ENCODE results near the gene SLC6A2. TPM values are rescaled to one million over a fixed set of nuclear protein-coding genes. Genes with fewer than 3 reads are reported as not detected.

The SLC6A2 gene
- total and polyA plus RNA-seq, 4 experiments from 2014 or later = not detected

DNA sequence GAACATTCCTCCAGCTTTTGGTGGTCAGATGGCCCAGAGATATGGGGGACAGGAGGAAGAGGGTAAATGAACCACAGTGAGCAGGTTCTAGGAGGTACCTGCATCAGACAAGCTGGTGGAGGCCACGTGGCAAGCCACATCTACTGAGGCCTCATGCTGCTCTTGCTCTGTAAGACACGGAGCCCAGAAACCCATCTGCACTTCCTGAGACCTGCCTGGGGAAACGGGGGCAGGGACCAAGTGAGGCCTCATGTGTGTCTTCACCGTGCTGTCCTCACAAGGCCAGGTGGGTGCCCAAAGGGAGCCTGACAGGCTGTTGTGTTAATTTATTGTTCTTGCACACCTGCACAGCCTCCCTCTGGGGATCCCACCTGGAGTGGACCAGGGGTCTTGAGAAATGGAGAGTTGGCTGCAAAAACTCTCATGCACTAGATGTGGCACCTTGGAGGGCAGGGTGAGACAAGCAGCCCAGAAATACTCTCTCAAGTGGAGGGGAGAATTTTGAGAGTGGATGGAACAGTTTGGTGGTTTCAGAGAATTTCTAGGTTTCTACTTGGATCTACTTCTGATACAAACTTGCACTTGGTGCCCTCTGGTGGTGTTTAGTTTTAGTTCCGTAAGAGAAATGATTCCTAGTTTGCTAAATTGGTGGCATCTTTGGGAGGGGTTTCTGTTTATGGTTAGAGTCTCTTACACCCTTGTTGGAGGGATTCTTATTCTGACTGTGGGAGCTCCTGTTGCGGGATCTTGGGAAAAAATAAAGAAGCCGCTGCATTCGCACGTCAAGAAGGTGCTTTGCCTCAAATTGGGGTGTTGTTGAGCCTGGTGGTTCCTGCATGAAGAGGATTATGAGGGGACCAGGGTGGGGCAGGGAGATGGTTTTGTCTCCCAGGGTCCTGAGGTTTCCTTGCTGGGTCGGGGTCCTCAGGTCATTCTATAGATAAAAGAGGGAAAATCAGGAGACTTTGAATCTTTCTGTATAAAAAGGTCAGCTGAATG is 47.5 kb downstream of the SLC6A2 start:
- H3K27ac Mint-ChIP-seq = peak overlapping the region in 1 of 7 donors; percentile 57

DNA sequence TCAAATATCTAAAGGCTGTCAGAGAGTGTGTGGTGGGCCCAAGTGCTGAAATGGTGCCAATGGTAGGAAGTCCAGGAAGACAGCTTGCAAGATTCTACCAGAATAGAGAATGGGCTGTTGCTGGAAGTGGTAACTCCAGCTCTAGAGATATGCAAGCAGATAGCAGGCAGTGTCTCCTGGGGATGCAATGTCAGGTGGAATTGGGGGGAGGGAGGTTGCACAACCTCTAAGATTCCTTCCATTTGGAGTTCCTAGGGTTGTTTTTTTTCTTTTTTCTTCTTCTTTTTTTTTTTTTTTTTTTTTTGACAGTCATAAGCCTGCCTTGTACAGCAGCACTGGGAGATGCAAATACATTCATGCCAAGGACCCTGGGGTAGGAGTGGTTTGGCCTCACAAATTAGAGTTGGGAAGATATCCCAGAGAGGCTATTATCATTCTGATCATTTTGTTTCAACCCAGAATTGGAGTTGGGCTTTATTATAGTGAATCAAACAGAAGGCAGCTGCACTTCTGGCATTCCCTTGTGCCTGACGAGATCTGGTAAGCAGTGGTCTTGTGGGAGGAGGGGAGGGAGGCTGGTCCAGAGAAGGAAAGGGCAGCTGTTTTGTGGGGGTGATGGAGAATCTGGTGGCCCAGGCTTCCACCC is 51.1 kb downstream of the SLC6A2 start:
- H3K27me3 ChIP-seq (ENCODE audit: insufficient read depth, low read length) = no peaks in the 10 kb centered on the region
- Mint-ChIP-seq H3K27me3 (peaks cover 6 to 15% of the 10 kb centered on the region in 2 donors), H3K27ac (no peak overlapping the region), H3K4me3 (no peak overlapping the region), H3K9me3 (no peaks in the 10 kb centered on the region), H3K36me3 (no peaks in the 10 kb centered on the region), H3K4me1 (peaks cover 0 to 10% (median 2%) of the 10 kb centered on the region in 4 donors)
- no peak overlapping the region for H3K4me3 ChIP-seq (ENCODE audit: low read length in 2 of 2)
- ChIA-PET POLR2A (ENCODE audit: partially characterized antibody) (no interaction called here), CTCF (ENCODE audit: partially characterized antibody) (interaction anchor here (1.2 to 3.0 kb wide), 3 partner anchors 8 to 242 kb away, joined by 5 to 14 read pairs (median 7); no protein-coding TSS in a partner anchor)
- no peak for DNase-seq
- no peaks in the 10 kb centered on the region for H3K36me3 ChIP-seq (ENCODE audit: insufficient read depth, low read length)
- H3K27ac ChIP-seq (ENCODE audit: low read depth, low read length) = no peak overlapping the region
- intact Hi-C loops (cut with micrococcal nuclease) = no loop called here
- no peaks in the 10 kb centered on the region for H3K9me3 ChIP-seq (ENCODE audit: control insufficient read depth in 1 of 2, low read length in 2 of 2)
- H3K4me1 ChIP-seq (ENCODE audit: insufficient read depth, low read length) = no peaks in the 10 kb centered on the region

More for the DNA sequence above, 47.5 kb downstream of the SLC6A2 start:
- H3K27me3 Mint-ChIP-seq = peaks cover 9 to 14% of the 10 kb centered on the region in 2 donors
- Histone ChIP-seq H3K9me3 (ENCODE audit: control insufficient read depth in 1 of 2, low read length in 2 of 2) (no peaks in the 10 kb centered on the region), H3K27me3 (ENCODE audit: insufficient read depth, low read length) (no peaks in the 10 kb centered on the region), H3K4me1 (ENCODE audit: insufficient read depth, low read length) (no peaks in the 10 kb centered on the region), H3K36me3 (ENCODE audit: insufficient read depth, low read length) (no peaks in the 10 kb centered on the region), H3K27ac (ENCODE audit: low read depth, low read length) (no peak overlapping the region), H3K4me3 (ENCODE audit: low read length in 2 of 2) (no peak overlapping the region)
- CTCF ChIA-PET (ENCODE audit: partially characterized antibody) = interaction anchor here (1.1 to 4.0 kb wide), 4 partner anchors 238 to 615 kb away, joined by 3 to 43 read pairs (median 8); no protein-coding TSS in a partner anchor
- DNase-seq = peak in 3 of 5 donors; percentile 7 to 18 (median 11)
- intact Hi-C loops (cut with micrococcal nuclease) = no loop called here
- POLR2A ChIA-PET (ENCODE audit: partially characterized antibody) = no interaction called here
- no peaks in the 10 kb centered on the region for H3K36me3 Mint-ChIP-seq
- H3K9me3 Mint-ChIP-seq = no peaks in the 10 kb centered on the region
- peak overlapping the region in 1 of 8 donors; percentile 25 for H3K4me3 Mint-ChIP-seq
- H3K4me1 Mint-ChIP-seq = peaks cover 0 to 10% (median 2%) of the 10 kb centered on the region in 4 donors

DNA sequence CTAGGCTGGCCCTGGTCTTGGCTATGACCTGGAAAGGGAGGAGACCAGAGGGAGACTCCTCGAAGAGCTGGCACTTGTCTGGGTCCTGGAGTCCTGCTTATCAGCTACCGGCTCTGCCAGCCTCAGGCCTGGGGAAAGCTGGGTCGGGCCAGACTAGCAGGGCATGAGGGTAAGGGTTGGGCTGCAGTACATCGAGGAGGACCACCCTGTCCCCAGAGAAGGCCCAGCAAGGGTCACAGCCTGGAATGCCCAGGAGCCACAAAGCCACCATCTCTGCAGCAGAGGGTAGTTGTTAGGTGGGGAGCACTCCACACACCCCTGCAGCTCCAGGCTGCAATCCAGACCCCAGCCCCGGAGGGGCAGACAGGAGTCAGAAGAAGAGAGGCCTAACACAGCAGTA is 54.0 kb downstream of the SLC6A2 start:
- Histone ChIP-seq H3K27ac (ENCODE audit: low read depth, low read length) (no peak overlapping the region), H3K27me3 (ENCODE audit: insufficient read depth, low read length) (peaks cover 4% of the 10 kb centered on the region), H3K4me1 (ENCODE audit: insufficient read depth, low read length) (no peaks in the 10 kb centered on the region), H3K9me3 (ENCODE audit: control insufficient read depth in 1 of 2, low read length in 2 of 2) (no peaks in the 10 kb centered on the region), H3K4me3 (ENCODE audit: low read length in 2 of 2) (no peak overlapping the region), H3K36me3 (ENCODE audit: insufficient read depth, low read length) (no peaks in the 10 kb centered on the region)
- no peak overlapping the region for H3K27ac Mint-ChIP-seq
- ChIA-PET CTCF (ENCODE audit: partially characterized antibody) (interaction anchor here (1.7 to 2.4 kb wide), 3 partner anchors 8 to 245 kb away, joined by 5 to 10 read pairs (median 8); no protein-coding TSS in a partner anchor), POLR2A (ENCODE audit: partially characterized antibody) (no interaction called here)
- intact Hi-C loops (cut with micrococcal nuclease) = no loop called here
- H3K27me3 Mint-ChIP-seq = peaks cover 9 to 31% of the 10 kb centered on the region in 2 donors
- H3K4me1 Mint-ChIP-seq = peaks cover 0 to 2% (median under 1%) of the 10 kb centered on the region in 4 donors
- DNase-seq = no peak
- H3K36me3 Mint-ChIP-seq = no peaks in the 10 kb centered on the region
- no peaks in the 10 kb centered on the region for H3K9me3 Mint-ChIP-seq
- H3K4me3 Mint-ChIP-seq = no peak overlapping the region

DNA sequence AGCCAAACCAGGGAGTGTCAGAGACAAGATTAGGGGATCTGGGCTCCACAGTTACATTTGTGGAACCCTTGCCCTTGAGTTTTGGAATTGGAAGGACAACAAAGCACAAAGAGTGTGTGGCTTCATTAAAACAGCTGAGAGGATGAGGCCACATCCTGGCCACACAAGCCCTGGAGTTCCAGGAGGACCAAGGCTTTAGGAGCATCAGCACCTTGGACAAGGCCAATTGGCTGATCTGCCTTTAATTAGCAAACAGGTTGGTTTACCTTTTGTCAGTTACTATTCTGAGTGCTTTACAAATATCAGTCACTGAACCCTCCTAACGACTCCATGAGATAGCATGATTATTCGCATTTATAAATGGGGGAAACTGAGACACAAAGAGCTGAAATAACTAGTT is 54.7 kb downstream of the SLC6A2 start:
- H3K9me3 Mint-ChIP-seq = no peaks in the 10 kb centered on the region
- intact Hi-C loops (cut with micrococcal nuclease) = no loop called here
- H3K4me1 Mint-ChIP-seq = peaks cover 0 to 2% (median under 1%) of the 10 kb centered on the region in 4 donors
- Histone ChIP-seq H3K27me3 (ENCODE audit: insufficient read depth, low read length) (peaks cover 4% of the 10 kb centered on the region), H3K27ac (ENCODE audit: low read depth, low read length) (no peak overlapping the region), H3K4me3 (ENCODE audit: low read length in 2 of 2) (no peak overlapping the region), H3K9me3 (ENCODE audit: control insufficient read depth in 1 of 2, low read length in 2 of 2) (no peaks in the 10 kb centered on the region), H3K36me3 (ENCODE audit: insufficient read depth, low read length) (no peaks in the 10 kb centered on the region), H3K4me1 (ENCODE audit: insufficient read depth, low read length) (no peaks in the 10 kb centered on the region)
- ChIA-PET POLR2A (ENCODE audit: partially characterized antibody) (no interaction called here), CTCF (ENCODE audit: partially characterized antibody) (interaction anchor here (1.7 to 4.2 kb wide), 3 partner anchors 9 to 245 kb away, joined by 5 to 53 read pairs (median 8); no protein-coding TSS in a partner anchor)
- H3K4me3 Mint-ChIP-seq = no peak overlapping the region
- H3K27ac Mint-ChIP-seq = no peak overlapping the region
- no peak for DNase-seq
- no peaks in the 10 kb centered on the region for H3K36me3 Mint-ChIP-seq
- H3K27me3 Mint-ChIP-seq = peaks cover 9 to 27% of the 10 kb centered on the region in 2 donors

DNA sequence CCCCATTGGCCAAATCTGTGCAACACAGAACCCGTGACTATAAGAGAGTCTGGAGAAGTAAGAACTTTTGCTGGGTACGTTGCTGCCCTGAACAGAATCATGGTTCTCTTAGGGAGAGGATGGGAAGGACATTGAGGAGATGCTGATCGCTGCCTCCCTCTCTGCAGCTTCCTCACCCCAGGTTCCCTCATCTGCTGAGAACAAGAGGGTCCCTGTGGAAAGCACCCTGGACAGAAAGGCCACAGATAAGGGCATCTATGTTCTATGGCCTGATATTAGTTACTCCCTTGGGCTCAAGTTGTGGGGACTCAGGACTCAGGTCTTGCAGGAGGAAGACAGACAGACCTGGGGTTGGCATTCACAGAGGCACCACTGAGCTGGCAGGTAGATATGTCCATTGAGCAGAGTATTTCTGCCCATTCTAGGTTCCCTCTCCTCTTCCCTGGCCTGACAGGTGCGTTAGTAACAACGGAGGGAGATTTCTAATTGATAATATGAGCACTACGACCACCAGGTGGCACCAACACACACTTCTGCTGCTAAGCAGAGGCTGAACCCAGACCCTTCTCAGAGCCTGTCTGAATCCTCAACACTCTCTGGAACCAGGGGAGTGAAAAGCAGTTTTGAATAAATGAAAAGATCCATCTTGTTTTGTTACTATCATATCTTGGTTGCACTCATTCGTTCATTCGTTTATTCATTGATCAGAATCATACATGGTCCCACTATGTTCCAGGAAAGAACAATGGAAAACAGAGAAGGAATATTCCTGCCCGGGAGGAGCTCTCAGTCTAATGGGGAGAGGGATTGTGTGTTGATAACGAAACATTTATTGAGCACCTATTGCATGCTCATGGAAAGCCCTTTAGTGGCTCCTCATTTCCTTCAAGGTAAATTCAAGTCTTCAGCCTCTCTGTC is 56.4 kb downstream of the SLC6A2 start:
- Mint-ChIP-seq H3K4me3 (no peak overlapping the region), H3K27me3 (peaks cover 6 to 27% of the 10 kb centered on the region in 2 donors), H3K27ac (no peak overlapping the region), H3K36me3 (no peaks in the 10 kb centered on the region), H3K9me3 (no peaks in the 10 kb centered on the region), H3K4me1 (peaks cover 0 to 2% (median under 1%) of the 10 kb centered on the region in 4 donors)
- Histone ChIP-seq H3K27ac (ENCODE audit: low read depth, low read length) (no peak overlapping the region), H3K36me3 (ENCODE audit: insufficient read depth, low read length) (no peaks in the 10 kb centered on the region), H3K4me1 (ENCODE audit: insufficient read depth, low read length) (no peaks in the 10 kb centered on the region), H3K9me3 (ENCODE audit: control insufficient read depth in 1 of 2, low read length in 2 of 2) (no peaks in the 10 kb centered on the region), H3K27me3 (ENCODE audit: insufficient read depth, low read length) (peaks cover 4% of the 10 kb centered on the region), H3K4me3 (ENCODE audit: low read length in 2 of 2) (no peak overlapping the region)
- CTCF ChIA-PET (ENCODE audit: partially characterized antibody) = interaction anchor here (1.1 to 4.2 kb wide), 6 partner anchors 10 to 643 kb away, joined by 3 to 53 read pairs (median 4); no protein-coding TSS in a partner anchor
- POLR2A ChIA-PET (ENCODE audit: partially characterized antibody) = no interaction called here
- DNase-seq = peak in 4 of 5 donors; percentile 27 to 52 (median 45)
- intact Hi-C loops (cut with micrococcal nuclease) = loop anchor here (1.0 kb wide), 2 partner anchors 130 to 491 kb away; no protein-coding TSS in a partner anchor

DNA sequence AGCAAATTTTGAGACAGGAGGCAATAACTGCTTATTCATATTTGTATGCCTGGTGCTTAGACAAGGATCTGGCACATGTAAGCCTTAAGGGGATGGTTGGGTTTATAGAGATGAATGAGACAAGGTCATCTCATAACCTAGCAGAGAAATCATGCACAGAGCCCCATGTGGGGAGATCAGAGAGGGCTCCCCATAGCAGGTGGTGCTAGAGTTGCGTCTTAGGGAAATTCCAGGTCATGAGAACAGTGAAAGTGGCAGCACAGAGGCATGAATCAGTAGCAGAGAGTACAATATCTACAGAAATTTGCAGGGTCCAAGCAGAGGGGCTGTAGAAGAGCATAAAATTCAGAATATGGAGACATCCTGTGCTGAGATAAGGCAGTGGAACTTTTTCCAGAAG is 57.3 kb downstream of the SLC6A2 start:
- POLR2A ChIA-PET (ENCODE audit: partially characterized antibody) = no interaction called here
- DNase-seq = no peak
- Histone ChIP-seq H3K4me1 (ENCODE audit: insufficient read depth, low read length) (no peaks in the 10 kb centered on the region), H3K27ac (ENCODE audit: low read depth, low read length) (no peak overlapping the region), H3K9me3 (ENCODE audit: control insufficient read depth in 1 of 2, low read length in 2 of 2) (no peaks in the 10 kb centered on the region), H3K27me3 (ENCODE audit: insufficient read depth, low read length) (peaks cover 4% of the 10 kb centered on the region), H3K4me3 (ENCODE audit: low read length in 2 of 2) (no peak overlapping the region), H3K36me3 (ENCODE audit: insufficient read depth, low read length) (no peaks in the 10 kb centered on the region)
- H3K27ac Mint-ChIP-seq = peak overlapping the region in 1 of 7 donors; percentile 58
- CTCF ChIA-PET (ENCODE audit: partially characterized antibody) = interaction anchor here (1.1 to 4.2 kb wide), 5 partner anchors 11 to 605 kb away, joined by 4 to 53 read pairs (median 4); no protein-coding TSS in a partner anchor
- intact Hi-C loops (cut with micrococcal nuclease) = no loop called here
- no peak overlapping the region for H3K4me3 Mint-ChIP-seq
- H3K9me3 Mint-ChIP-seq = no peaks in the 10 kb centered on the region
- H3K4me1 Mint-ChIP-seq = peaks cover 0 to 2% (median under 1%) of the 10 kb centered on the region in 4 donors
- H3K36me3 Mint-ChIP-seq = no peaks in the 10 kb centered on the region
- H3K27me3 Mint-ChIP-seq = peaks cover 10 to 25% of the 10 kb centered on the region in 2 donors

Data from CD4-positive, alpha-beta memory T cell (primary cell).